K562 (cell line): ENCODE data around the gene MFN1. TPM values are rescaled to one million over a fixed set of nuclear protein-coding genes. Genes with fewer than 3 reads are reported as not detected.

Experiments
- ARID1B ChIP-seq: fragments of 450-650 bp; IDR thresholded peaks from 2 replicates; pipeline ENCODE4 v1.6.1; 2016; ENCODE audit warnings: antibody characterized with exemption, mild to moderate bottlenecking, inconsistent platforms
- EP400 ChIP-seq: fragments of 450-650 bp; IDR thresholded peaks from 2 replicates; pipeline ENCODE4 v1.6.1; 2017; ENCODE audit warnings: antibody characterized with exemption, mild to moderate bottlenecking, moderate library complexity
- EWSR1 ChIP-seq: fragments of 450-650 bp; IDR thresholded peaks from 2 replicates; pipeline ENCODE4 v1.6.1; 2018; ENCODE audit warnings: borderline replicate concordance, mild to moderate bottlenecking, low read depth, moderate library complexity; ENCODE audit not compliant: partially characterized antibody
- KLF6 ChIP-seq: fragments of 250-450 bp; sonication (Bioruptor Pico); IDR thresholded peaks from 2 replicates; pipeline ENCODE4 v1.4.0; 2020; ENCODE audit warnings: mild to moderate bottlenecking, moderate library complexity, borderline replicate concordance
- RCOR1 ChIP-seq, 2 experiments: IDR thresholded peaks; 2 replicates each; pipeline ENCODE4 v1.6.1; 2012; ENCODE audit warnings: low read depth in 2 of 2, low read length in 2 of 2, borderline replicate concordance in 1 of 2, improper control_type of control experiment in 1 of 2
- SLC30A9 ChIP-seq: fragments of 250-450 bp; sonication (Bioruptor Pico); IDR thresholded peaks from 2 replicates; pipeline ENCODE4 v1.8.0; 2022; ENCODE audit warnings: mild to moderate bottlenecking, moderate library complexity
- U2AF2 ChIP-seq: fragments of 200-400 bp; formaldehyde crosslinking; optimal IDR thresholded peaks from 2 replicates; pipeline ENCODE3; 2017; ENCODE audit warnings: low read depth, mild to moderate bottlenecking, low read length
- ZBTB7A ChIP-seq: IDR thresholded peaks from 2 replicates; pipeline ENCODE4 v1.6.1; 2011; ENCODE audit warnings: low read depth, mild to moderate bottlenecking, low read length, moderate library complexity, borderline replicate concordance; ENCODE audit not compliant: control insufficient read depth
- ZNF324 ChIP-seq: fragments of 250-450 bp; sonication (Bioruptor Pico); IDR thresholded peaks from 2 replicates; pipeline ENCODE4 v1.4.0; 2020; ENCODE audit warnings: mild to moderate bottlenecking
- polyA plus RNA-seq, 8 experiments: library from polyadenylated mRNA; depleted of rRNA in 4 of 8; stranded (reverse) in 5 of 8; unstranded in 3 of 8; fragments of >200 nt; fragmentation: Nextera tagmentation in 2 of 8; fragmentation: Illumina TruSeq in 1 of 8; extraction: Ambion mirVana in 2 of 8; extraction: Trizol in 1 of 8; gene quantifications; 2 replicates each; pipeline versions ENCODE4 v1.2.1 to v1.2.3, GENCODE V29; 2011 to 2014; ENCODE audit warnings: inconsistent platforms in 1 of 8, missing spikeins in 1 of 8
- total RNA-seq, 7 experiments: library from RNA; depleted of rRNA in 6 of 7; stranded (reverse); fragments of >200 nt in 6 of 7; fragmentation: Illumina TruSeq in 2 of 7; extraction: Trizol in 2 of 7; gene quantifications; 2 replicates each; pipeline versions ENCODE4 v1.2.1 to v1.2.3, GENCODE V29; 2011 to 2021; ENCODE audit warnings: low replicate concordance in 1 of 7
- TF ChIP-seq, protein P1 (sequence below): fragments of 200-800 bp; sonication (Bioruptor generic); IDR thresholded peaks from 2 replicates; pipeline ENCODE4 v1.6.1; 2017; ENCODE audit warnings: missing genetic modification characterization, missing compliant biosample characterization
- TF ChIP-seq, protein P2 (sequence below): sonication (generic); formaldehyde crosslinking; IDR thresholded peaks from 2 replicates; pipeline ENCODE4 v1.8.0; 2022; ENCODE audit warnings: missing genetic modification reagents, mild to moderate bottlenecking, borderline replicate concordance
- TF ChIP-seq, protein P3 (sequence below): fragments of 250-450 bp; sonication (Bioruptor Pico); IDR thresholded peaks from 2 replicates; pipeline ENCODE4 v1.4.0; 2020
- TF ChIP-seq, protein P4 (sequence below), 3 experiments: fragments of 200-800 bp in 1 of 3; sonication (Bioruptor generic) in 1 of 3; sonication (generic) in 1 of 3; formaldehyde crosslinking in 1 of 3; IDR thresholded peaks; 2 replicates each; pipeline versions ENCODE4 v1.6.1 to v1.8.0; 2016 to 2022; ENCODE audit warnings: mild to moderate bottlenecking in 2 of 3, missing compliant biosample characterization in 2 of 3, missing genetic modification characterization in 2 of 3, missing genetic modification reagents in 1 of 3
- TF ChIP-seq, protein P5 (sequence below), 2 experiments: fragments of 450-650 bp in 1 of 2; IDR thresholded peaks; 2 replicates each; pipeline ENCODE4 v1.6.1; 2011 to 2017; ENCODE audit warnings: low read depth in 2 of 2, antibody characterized with exemption in 1 of 2, borderline replicate concordance in 1 of 2, low read length in 1 of 2, mild to moderate bottlenecking in 1 of 2, mixed read lengths in 1 of 2; ENCODE audit not compliant: control insufficient read depth in 1 of 2

Gene MFN1
- total and polyA plus RNA-seq, 9 of the 15 experiments (the other 6 are each of a cell fraction or from before 2014, with no cell fraction given) = 10.5 to 42.7 (median 22.6) TPM

DNA sequence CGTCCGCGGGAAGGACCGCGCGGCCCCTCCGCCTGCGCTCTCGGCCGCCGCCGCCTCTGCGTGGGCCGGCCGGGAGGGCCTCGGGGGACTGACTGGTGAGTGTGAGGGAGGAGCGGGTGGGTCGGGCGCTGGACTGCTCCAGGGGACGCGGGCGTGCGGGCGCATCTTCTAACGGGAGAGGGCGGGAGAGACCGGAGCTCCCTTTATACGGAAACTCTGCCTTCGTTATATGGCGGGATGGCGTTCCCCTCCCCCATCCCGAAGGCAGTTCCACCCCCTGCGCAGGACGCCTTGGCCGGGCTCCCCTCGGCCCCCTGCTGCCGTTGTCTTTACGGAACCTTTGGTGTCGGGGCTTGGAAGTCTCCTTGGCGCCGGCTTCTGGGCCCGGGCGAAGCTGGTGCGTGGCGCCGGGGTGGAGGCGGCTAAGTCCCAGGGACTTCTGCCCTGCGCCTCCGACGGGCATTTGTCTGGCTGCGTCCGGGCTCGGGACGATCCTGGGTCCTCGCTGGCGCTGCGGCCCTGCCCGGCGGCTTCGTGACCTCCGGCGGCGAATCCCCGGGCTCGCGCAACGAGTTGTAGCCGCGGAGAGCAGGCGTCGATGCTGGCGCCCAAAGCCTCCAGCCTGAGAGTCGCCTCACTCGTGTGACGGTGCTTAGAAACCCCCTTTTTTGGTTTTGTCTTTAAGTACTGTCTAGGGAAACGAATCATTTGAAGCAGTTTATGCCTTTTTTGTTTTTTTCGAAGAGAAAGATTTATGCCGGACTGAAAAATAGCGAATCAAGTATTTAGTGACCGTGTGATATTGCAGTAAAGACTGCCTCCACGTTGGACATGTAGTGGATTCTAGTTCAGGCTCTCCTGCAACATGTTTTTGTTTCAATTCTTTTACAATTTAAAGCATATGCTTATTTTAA is 24.1 kb upstream of the MFN1 start (continued):
- TF ChIP-seq ZNF324 (CRISPR knock-in tag) (no peak), EP400 (peak; percentile 51), RCOR1 (IDR thresholded peaks at IDR 0.05; ENCODE audit: borderline replicate concordance in 1 of 2, low read depth in 2 of 2, low read length in 2 of 2) (no peak), EWSR1 (no peak), ZBTB7A (no peak), KLF6 (no peak), ARID1B (peak; percentile 26; the same call in 1 of the 2 replicates), SLC30A9 (CRISPR knock-in tag) (no peak), U2AF2 (no peak)
- TF ChIP-seq, protein P1, sequence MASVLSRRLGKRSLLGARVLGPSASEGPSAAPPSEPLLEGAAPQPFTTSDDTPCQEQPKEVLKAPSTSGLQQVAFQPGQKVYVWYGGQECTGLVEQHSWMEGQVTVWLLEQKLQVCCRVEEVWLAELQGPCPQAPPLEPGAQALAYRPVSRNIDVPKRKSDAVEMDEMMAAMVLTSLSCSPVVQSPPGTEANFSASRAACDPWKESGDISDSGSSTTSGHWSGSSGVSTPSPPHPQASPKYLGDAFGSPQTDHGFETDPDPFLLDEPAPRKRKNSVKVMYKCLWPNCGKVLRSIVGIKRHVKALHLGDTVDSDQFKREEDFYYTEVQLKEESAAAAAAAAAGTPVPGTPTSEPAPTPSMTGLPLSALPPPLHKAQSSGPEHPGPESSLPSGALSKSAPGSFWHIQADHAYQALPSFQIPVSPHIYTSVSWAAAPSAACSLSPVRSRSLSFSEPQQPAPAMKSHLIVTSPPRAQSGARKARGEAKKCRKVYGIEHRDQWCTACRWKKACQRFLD (CRISPR knock-in tag) = 0 out of 2 replicates have a peak, but pooled peaks have one; percentile 73
- TF ChIP-seq, protein P2, sequence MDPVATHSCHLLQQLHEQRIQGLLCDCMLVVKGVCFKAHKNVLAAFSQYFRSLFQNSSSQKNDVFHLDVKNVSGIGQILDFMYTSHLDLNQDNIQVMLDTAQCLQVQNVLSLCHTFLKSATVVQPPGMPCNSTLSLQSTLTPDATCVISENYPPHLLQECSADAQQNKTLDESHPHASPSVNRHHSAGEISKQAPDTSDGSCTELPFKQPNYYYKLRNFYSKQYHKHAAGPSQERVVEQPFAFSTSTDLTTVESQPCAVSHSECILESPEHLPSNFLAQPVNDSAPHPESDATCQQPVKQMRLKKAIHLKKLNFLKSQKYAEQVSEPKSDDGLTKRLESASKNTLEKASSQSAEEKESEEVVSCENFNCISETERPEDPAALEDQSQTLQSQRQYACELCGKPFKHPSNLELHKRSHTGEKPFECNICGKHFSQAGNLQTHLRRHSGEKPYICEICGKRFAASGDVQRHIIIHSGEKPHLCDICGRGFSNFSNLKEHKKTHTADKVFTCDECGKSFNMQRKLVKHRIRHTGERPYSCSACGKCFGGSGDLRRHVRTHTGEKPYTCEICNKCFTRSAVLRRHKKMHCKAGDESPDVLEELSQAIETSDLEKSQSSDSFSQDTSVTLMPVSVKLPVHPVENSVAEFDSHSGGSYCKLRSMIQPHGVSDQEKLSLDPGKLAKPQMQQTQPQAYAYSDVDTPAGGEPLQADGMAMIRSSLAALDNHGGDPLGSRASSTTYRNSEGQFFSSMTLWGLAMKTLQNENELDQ = no peak
- TF ChIP-seq, protein P3, sequence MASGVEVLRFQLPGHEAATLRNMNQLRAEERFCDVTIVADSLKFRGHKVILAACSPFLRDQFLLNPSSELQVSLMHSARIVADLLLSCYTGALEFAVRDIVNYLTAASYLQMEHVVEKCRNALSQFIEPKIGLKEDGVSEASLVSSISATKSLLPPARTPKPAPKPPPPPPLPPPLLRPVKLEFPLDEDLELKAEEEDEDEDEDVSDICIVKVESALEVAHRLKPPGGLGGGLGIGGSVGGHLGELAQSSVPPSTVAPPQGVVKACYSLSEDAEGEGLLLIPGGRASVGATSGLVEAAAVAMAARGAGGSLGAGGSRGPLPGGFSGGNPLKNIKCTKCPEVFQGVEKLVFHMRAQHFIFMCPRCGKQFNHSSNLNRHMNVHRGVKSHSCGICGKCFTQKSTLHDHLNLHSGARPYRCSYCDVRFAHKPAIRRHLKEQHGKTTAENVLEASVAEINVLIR (CRISPR knock-in tag) = no peak
- TF ChIP-seq, protein P4, sequence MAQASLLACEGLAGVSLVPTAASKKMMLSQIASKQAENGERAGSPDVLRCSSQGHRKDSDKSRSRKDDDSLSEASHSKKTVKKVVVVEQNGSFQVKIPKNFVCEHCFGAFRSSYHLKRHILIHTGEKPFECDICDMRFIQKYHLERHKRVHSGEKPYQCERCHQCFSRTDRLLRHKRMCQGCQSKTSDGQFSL (CRISPR knock-in tag; IDR thresholded peaks at IDR 0.05) = no peak
- TF ChIP-seq, protein P4 (tag; IDR thresholded peaks at IDR 0.05) = no peak
- TF ChIP-seq, protein P5, sequence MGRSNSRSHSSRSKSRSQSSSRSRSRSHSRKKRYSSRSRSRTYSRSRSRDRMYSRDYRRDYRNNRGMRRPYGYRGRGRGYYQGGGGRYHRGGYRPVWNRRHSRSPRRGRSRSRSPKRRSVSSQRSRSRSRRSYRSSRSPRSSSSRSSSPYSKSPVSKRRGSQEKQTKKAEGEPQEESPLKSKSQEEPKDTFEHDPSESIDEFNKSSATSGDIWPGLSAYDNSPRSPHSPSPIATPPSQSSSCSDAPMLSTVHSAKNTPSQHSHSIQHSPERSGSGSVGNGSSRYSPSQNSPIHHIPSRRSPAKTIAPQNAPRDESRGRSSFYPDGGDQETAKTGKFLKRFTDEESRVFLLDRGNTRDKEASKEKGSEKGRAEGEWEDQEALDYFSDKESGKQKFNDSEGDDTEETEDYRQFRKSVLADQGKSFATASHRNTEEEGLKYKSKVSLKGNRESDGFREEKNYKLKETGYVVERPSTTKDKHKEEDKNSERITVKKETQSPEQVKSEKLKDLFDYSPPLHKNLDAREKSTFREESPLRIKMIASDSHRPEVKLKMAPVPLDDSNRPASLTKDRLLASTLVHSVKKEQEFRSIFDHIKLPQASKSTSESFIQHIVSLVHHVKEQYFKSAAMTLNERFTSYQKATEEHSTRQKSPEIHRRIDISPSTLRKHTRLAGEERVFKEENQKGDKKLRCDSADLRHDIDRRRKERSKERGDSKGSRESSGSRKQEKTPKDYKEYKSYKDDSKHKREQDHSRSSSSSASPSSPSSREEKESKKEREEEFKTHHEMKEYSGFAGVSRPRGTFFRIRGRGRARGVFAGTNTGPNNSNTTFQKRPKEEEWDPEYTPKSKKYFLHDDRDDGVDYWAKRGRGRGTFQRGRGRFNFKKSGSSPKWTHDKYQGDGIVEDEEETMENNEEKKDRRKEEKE (IDR thresholded peaks at IDR 0.05; ENCODE audit: borderline replicate concordance in 1 of 2, control insufficient read depth in 1 of 2, low read depth in 2 of 2, low read length in 1 of 2) = no peak
